Activated T-cell treated with anti-CD3 and anti-CD28 coated beads, Interleukin-2, amount 50 U/mL, for 24 hours (primary cell): ENCODE data around the gene GREB1.
A peak's percentile ranks its signal among the peaks of the same experiment; 100 is the strongest.

ENCODE experiments used
- DNase-seq: peaks from one replicate; pipeline ENCODE4 v3.0.0-alpha.2; 2020
- H3K27ac Mint-ChIP-seq: 2 replicates; pipeline ENCODE4 v1.8.0; 2020; ENCODE audit warnings: mild to moderate bottlenecking, mixed read lengths
- H3K27me3 Mint-ChIP-seq: 2 replicates; pipeline ENCODE4 v1.8.0; 2020; ENCODE audit warnings: mixed read lengths
- H3K36me3 Mint-ChIP-seq: 2 replicates; pipeline ENCODE4 v1.8.0; 2020; ENCODE audit warnings: low read depth, mixed read lengths
- H3K4me1 Mint-ChIP-seq: 2 replicates; pipeline ENCODE4 v1.8.0; 2020; ENCODE audit warnings: low read depth, mixed read lengths
- H3K4me3 Mint-ChIP-seq: 2 replicates; pipeline ENCODE4 v1.8.0; 2020; ENCODE audit warnings: mild to moderate bottlenecking, moderate library complexity, mixed read lengths
- H3K9me3 Mint-ChIP-seq: 2 replicates; pipeline ENCODE4 v1.8.0; 2020; ENCODE audit warnings: mixed read lengths

Gene GREB1

GRCh38 chr2:11558214-11558886, 24.5 kb downstream of the GREB1 start:
- Mint-ChIP-seq H3K4me1 (peaks cover 3% of the 10 kb centered on the region), H3K4me3 (no peak overlapping the region), H3K9me3 (no peaks in the 10 kb centered on the region), H3K27ac (no peak overlapping the region), H3K27me3 (peaks cover 49% of the 10 kb centered on the region), H3K36me3 (no peaks in the 10 kb centered on the region)
- DNase-seq, result no peak

GRCh38 chr2:11559066-11559785, 25.4 kb downstream of the GREB1 start:
- Mint-ChIP-seq H3K27me3 (peaks cover 42% of the 10 kb centered on the region), H3K4me1 (peaks cover 3% of the 10 kb centered on the region), H3K36me3 (no peaks in the 10 kb centered on the region), H3K9me3 (no peaks in the 10 kb centered on the region), H3K4me3 (no peak overlapping the region), H3K27ac (no peak overlapping the region)
- no peak for DNase-seq

- Mint-ChIP-seq H3K4me1 (no peaks in the 10 kb centered on the region), H3K27me3 (peaks cover 38% of the 10 kb centered on the region), H3K36me3 (no peaks in the 10 kb centered on the region), H3K9me3 (no peaks in the 10 kb centered on the region), H3K4me3 (no peak overlapping the region), H3K27ac (no peak overlapping the region)
- no peak for DNase-seq
These were observed 25.9 kb downstream of the GREB1 start for GRCh38 chr2:11559786-11560155.

- no peak for DNase-seq
- Mint-ChIP-seq H3K4me1 (no peaks in the 10 kb centered on the region), H3K4me3 (no peak overlapping the region), H3K9me3 (no peaks in the 10 kb centered on the region), H3K27me3 (peaks cover 30% of the 10 kb centered on the region), H3K36me3 (no peaks in the 10 kb centered on the region), H3K27ac (no peak overlapping the region)
These were observed 27.0 kb downstream of the GREB1 start for GRCh38 chr2:11560806-11561205.

GRCh38 chr2:11562011-11562410, 28.2 kb downstream of the GREB1 start:
- H3K4me3 Mint-ChIP-seq, result no peak overlapping the region
- no peak overlapping the region for H3K27ac Mint-ChIP-seq
- peak; percentile 9 for DNase-seq
- no peaks in the 10 kb centered on the region for H3K36me3 Mint-ChIP-seq
- no peaks in the 10 kb centered on the region for H3K4me1 Mint-ChIP-seq
- no peaks in the 10 kb centered on the region for H3K9me3 Mint-ChIP-seq
- H3K27me3 Mint-ChIP-seq, result peaks cover 21% of the 10 kb centered on the region

GRCh38 chr2:11562476-11562875, 28.6 kb downstream of the GREB1 start:
- H3K27me3 Mint-ChIP-seq, result peaks cover 17% of the 10 kb centered on the region
- H3K4me1 Mint-ChIP-seq, result no peaks in the 10 kb centered on the region
- H3K36me3 Mint-ChIP-seq, result no peaks in the 10 kb centered on the region
- no peak overlapping the region for H3K4me3 Mint-ChIP-seq
- DNase-seq, result no peak
- H3K9me3 Mint-ChIP-seq, result no peaks in the 10 kb centered on the region
- H3K27ac Mint-ChIP-seq, result no peak overlapping the region

GRCh38 chr2:11563784-11564666, 30.2 kb downstream of the GREB1 start:
- H3K27ac Mint-ChIP-seq, result no peak overlapping the region
- H3K27me3 Mint-ChIP-seq, result peaks cover 10% of the 10 kb centered on the region
- no peaks in the 10 kb centered on the region for H3K36me3 Mint-ChIP-seq
- H3K4me1 Mint-ChIP-seq, result no peaks in the 10 kb centered on the region
- DNase-seq, result no peak
- no peaks in the 10 kb centered on the region for H3K9me3 Mint-ChIP-seq
- H3K4me3 Mint-ChIP-seq, result no peak overlapping the region

GRCh38 chr2:11564816-11565567, 31.1 kb downstream of the GREB1 start:
- Mint-ChIP-seq H3K4me3 (no peak overlapping the region), H3K27ac (no peak overlapping the region), H3K36me3 (no peaks in the 10 kb centered on the region), H3K9me3 (no peaks in the 10 kb centered on the region), H3K4me1 (no peaks in the 10 kb centered on the region), H3K27me3 (peaks cover 9% of the 10 kb centered on the region)
- DNase-seq, result no peak

- Mint-ChIP-seq H3K27ac (no peak overlapping the region), H3K27me3 (peaks cover 9% of the 10 kb centered on the region), H3K9me3 (no peaks in the 10 kb centered on the region), H3K36me3 (no peaks in the 10 kb centered on the region), H3K4me3 (no peak overlapping the region), H3K4me1 (no peaks in the 10 kb centered on the region)
- no peak for DNase-seq
These were observed 32.5 kb downstream of the GREB1 start for GRCh38 chr2:11566383-11566782.

- Mint-ChIP-seq H3K36me3 (no peaks in the 10 kb centered on the region), H3K4me1 (no peaks in the 10 kb centered on the region), H3K27me3 (peaks cover 8% of the 10 kb centered on the region), H3K9me3 (no peaks in the 10 kb centered on the region), H3K4me3 (no peak overlapping the region), H3K27ac (no peak overlapping the region)
- DNase-seq, result peak; percentile 9
These were observed 33.8 kb downstream of the GREB1 start for GRCh38 chr2:11567631-11568031.

GRCh38 chr2:11568436-11568835, 34.6 kb downstream of the GREB1 start:
- Mint-ChIP-seq H3K36me3 (no peaks in the 10 kb centered on the region), H3K4me1 (no peaks in the 10 kb centered on the region), H3K27ac (no peak overlapping the region), H3K4me3 (no peak overlapping the region), H3K9me3 (no peaks in the 10 kb centered on the region), H3K27me3 (peaks cover 8% of the 10 kb centered on the region)
- no peak for DNase-seq

- H3K4me1 Mint-ChIP-seq, result no peaks in the 10 kb centered on the region
- no peak overlapping the region for H3K27ac Mint-ChIP-seq
- no peaks in the 10 kb centered on the region for H3K36me3 Mint-ChIP-seq
- no peaks in the 10 kb centered on the region for H3K9me3 Mint-ChIP-seq
- DNase-seq, result no peak
- H3K27me3 Mint-ChIP-seq, result peaks cover 8% of the 10 kb centered on the region
- no peak overlapping the region for H3K4me3 Mint-ChIP-seq
These were observed 35.8 kb downstream of the GREB1 start for GRCh38 chr2:11569636-11570035.

GRCh38 chr2:11571170-11571569, 37.3 kb downstream of the GREB1 start:
- no peak overlapping the region for H3K27ac Mint-ChIP-seq
- H3K4me3 Mint-ChIP-seq, result no peak overlapping the region
- H3K36me3 Mint-ChIP-seq, result no peaks in the 10 kb centered on the region
- H3K9me3 Mint-ChIP-seq, result no peaks in the 10 kb centered on the region
- no peaks in the 10 kb centered on the region for H3K4me1 Mint-ChIP-seq
- no peak for DNase-seq
- peaks cover 8% of the 10 kb centered on the region for H3K27me3 Mint-ChIP-seq

GRCh38 chr2:11572996-11573395, 39.2 kb downstream of the GREB1 start:
- Mint-ChIP-seq H3K4me1 (no peaks in the 10 kb centered on the region), H3K27ac (no peak overlapping the region), H3K36me3 (no peaks in the 10 kb centered on the region), H3K27me3 (peaks cover 8% of the 10 kb centered on the region), H3K9me3 (no peaks in the 10 kb centered on the region), H3K4me3 (no peak overlapping the region)
- DNase-seq, result no peak
